CMK (cell line): ENCODE results near the gene RWDD2A.
"Not testable (repeated sequence)": the region's sequence is repeated elsewhere in the genome, so short reads cannot be mapped to it uniquely, and the experiment has no call there.

Source experiments
- DNase-seq: peaks from one replicate; pipeline ENCODE4 v3.0.0-alpha.2; 2010; ENCODE audit warnings: low read depth

Gene RWDD2A

GRCh38 chr6:83192871-83193746 lies at the start of gene RWDD2A, which contains the start of gene PGM3:
Gene RWDD2A (plus strand): TSS chr6:83193357. CDS start chr6:83194452, 1,095 bp downstream.
Gene PGM3 (minus strand): TSS chr6:83193265. CDS start chr6:83191012, 2,253 bp downstream.
- DNase-seq, result peak; percentile 66

- no peak for DNase-seq
Observed at GRCh38 chr6:83151114-83151513, 42.0 kb upstream of the RWDD2A start.

- DNase-seq, result no peak
Observed at GRCh38 chr6:83152913-83153312, 40.2 kb upstream of the RWDD2A start.

- no peak for DNase-seq
Observed at GRCh38 chr6:83153883-83154521, 39.2 kb upstream of the RWDD2A start.

GRCh38 chr6:83155794-83156193 lies 37.4 kb upstream of the RWDD2A start:
- no peak for DNase-seq

GRCh38 chr6:83160167-83160566 lies 33.0 kb upstream of the RWDD2A start:
- no peak for DNase-seq

GRCh38 chr6:83167726-83168278 lies 25.4 kb upstream of the RWDD2A start:
- DNase-seq, result no peak

GRCh38 chr6:83168556-83168955 lies 24.6 kb upstream of the RWDD2A start:
- DNase-seq, result no peak

GRCh38 chr6:83169106-83169505 lies 24.1 kb upstream of the RWDD2A start:
- no peak for DNase-seq

GRCh38 chr6:83169511-83169910 lies 23.6 kb upstream of the RWDD2A start:
- no peak for DNase-seq

- DNase-seq, result no peak
Observed at GRCh38 chr6:83176246-83176645, 16.9 kb upstream of the RWDD2A start.

- no peak for DNase-seq
Observed at GRCh38 chr6:83180426-83180950, 12.7 kb upstream of the RWDD2A start.

GRCh38 chr6:83182114-83182513 lies 11.0 kb upstream of the RWDD2A start:
- no peak for DNase-seq

- DNase-seq, result no peak
Observed at GRCh38 chr6:83183082-83183828, 9.9 kb upstream of the RWDD2A start.

- DNase-seq, result no peak
Observed at GRCh38 chr6:83185096-83185495, 8.1 kb upstream of the RWDD2A start.

GRCh38 chr6:83188501-83188900 lies 4.7 kb upstream of the RWDD2A start:
- DNase-seq, result no peak

- no peak for DNase-seq
Observed at GRCh38 chr6:83190626-83191025, 2.5 kb upstream of the RWDD2A start.

GRCh38 chr6:83191974-83192373 lies 1.2 kb upstream of the RWDD2A start:
- DNase-seq, result not testable (repeated sequence)

- DNase-seq, result no peak
Observed at GRCh38 chr6:83192456-83192855, 701 bp upstream of the RWDD2A start.

GRCh38 chr6:83193747-83194566 lies 800 bp downstream of the RWDD2A start:
- no peak for DNase-seq
